Mucosa of descending colon (tissue), 3 donors: ENCODE data around the gene TAPT1. TPM values are rescaled to one million over a fixed set of nuclear protein-coding genes. Genes with fewer than 3 reads are reported as not detected.

Source experiments
- ATAC-seq: fragments of 200-7000 bp; cut with Tn5 transposase; one replicate; pipeline ENCODE4 v1.9.1; 2020; ENCODE audit warnings: mild to moderate bottlenecking, moderate library complexity
- DNase-seq, 3 donors: peaks; one replicate each; pipeline ENCODE4 v3.0.0-alpha.2; 2020
- H3K36me3 ChIP-seq: fragments of 200-600 bp; one replicate; pipeline ENCODE4 v1.8.0; 2021; ENCODE audit warnings: low read depth, mild to moderate bottlenecking
- H3K4me1 ChIP-seq: fragments of 200-600 bp; one replicate; pipeline ENCODE4 v1.8.0; 2021; ENCODE audit warnings: low read depth, mild to moderate bottlenecking
- H3K4me3 ChIP-seq: fragments of 200-600 bp; one replicate; pipeline ENCODE4 v1.8.0; 2021; ENCODE audit warnings: mild to moderate bottlenecking
- H3K9me3 ChIP-seq: fragments of 200-600 bp; one replicate; pipeline ENCODE4 v1.8.0; 2021; ENCODE audit warnings: mild to moderate bottlenecking
- CTCF ChIP-seq: fragments of 200-600 bp; IDR thresholded peaks from one replicate; pipeline ENCODE4 v1.8.0; 2022; ENCODE audit warnings: antibody characterized with exemption, mild to moderate bottlenecking
- intact Hi-C, 2 donors: fragments of 100-400 bp; cut with DNase I in 1 of 2; cut with micrococcal nuclease in 1 of 2; formaldehyde crosslinking; loops; one replicate each; pipeline versions ENCODE4 v1.11.0 to v1.11.1; 2022; cut with DNase I, micrococcal nuclease
- total RNA-seq, 3 donors: library from RNA; stranded (reverse); fragmentation: NEBNext Ultra II Directional in 2 of 3; extraction: Animal tissue kit (Norgen Biotek cat#: 25700) in 2 of 3; gene quantifications; one replicate each; pipeline versions ENCODE4 v1.2.1 to v1.2.4, GENCODE V29; 2021 to 2023
- donor health status: DM: no; HTN: no; CAD: no; lungs with moderate emphysema.
- donor health status: DM: no; HTN: no; CAD: no.
- donor health status: DM: no; HTN: yes; CAD: no.

Gene TAPT1
- total RNA-seq, 3 donors from 2014 or later = 38.2 to 62.6 (median 38.8) TPM

- ATAC-seq (no peak), DNase-seq (no peak)
- no peak overlapping the region for H3K4me3 ChIP-seq
- TF ChIP-seq CTCF = no peak
- intact Hi-C loops = no loop called here
- no peaks in the 10 kb centered on the region for H3K9me3 ChIP-seq
- H3K36me3 ChIP-seq = no peaks in the 10 kb centered on the region
- H3K4me1 ChIP-seq = no peaks in the 10 kb centered on the region
Measured at GRCh38 chr4:16114546-16114945, 111.7 kb downstream of the TAPT1 start.

- ATAC-seq = no peak
- no peaks in the 10 kb centered on the region for H3K36me3 ChIP-seq
- no peak for DNase-seq
- no peak overlapping the region for H3K4me3 ChIP-seq
- no peaks in the 10 kb centered on the region for H3K9me3 ChIP-seq
- TF ChIP-seq CTCF = no peak
- intact Hi-C loops = no loop called here
- H3K4me1 ChIP-seq = no peaks in the 10 kb centered on the region
Measured at GRCh38 chr4:16113741-16114140, 112.5 kb downstream of the TAPT1 start.

GRCh38 chr4:16111533-16111932, 114.7 kb downstream of the TAPT1 start:
- intact Hi-C loops = no loop called here

GRCh38 chr4:16110661-16111290, 115.5 kb downstream of the TAPT1 start:
- Histone ChIP-seq H3K36me3 (no peaks in the 10 kb centered on the region), H3K9me3 (no peaks in the 10 kb centered on the region), H3K4me3 (no peak overlapping the region), H3K4me1 (no peaks in the 10 kb centered on the region)
- TF ChIP-seq CTCF = no peak
- ATAC-seq (no peak), DNase-seq (no peak)
- intact Hi-C loops = no loop called here

More at GRCh38 chr4:16111533-16111932, 114.7 kb downstream of the TAPT1 start:
- H3K4me1 ChIP-seq = no peaks in the 10 kb centered on the region
- no peak overlapping the region for H3K4me3 ChIP-seq
- no peak for DNase-seq
- no peak for ATAC-seq
- no peaks in the 10 kb centered on the region for H3K9me3 ChIP-seq
- no peak for TF ChIP-seq CTCF
- no peaks in the 10 kb centered on the region for H3K36me3 ChIP-seq

Other genes with a start within 250 kb of the TAPT1 start
- 100 to 1,000 TPM in 1 of 3 donors, 10 to 100 TPM in 2; 52.0 to 136 (median 69.6) TPM for gene PROM1, start 142.4 kb downstream of the TAPT1 start, total RNA-seq